CD4-positive, alpha-beta T cell treated with Interleukin-12 subunit alpha and Interleukin-12 subunit beta, for 1 hour (primary cell): ENCODE data around the gene ATF2.

Source experiments
- DNase-seq: peaks from one replicate; pipeline ENCODE4 v3.0.0-alpha.2; 2020

Gene ATF2, protein sequence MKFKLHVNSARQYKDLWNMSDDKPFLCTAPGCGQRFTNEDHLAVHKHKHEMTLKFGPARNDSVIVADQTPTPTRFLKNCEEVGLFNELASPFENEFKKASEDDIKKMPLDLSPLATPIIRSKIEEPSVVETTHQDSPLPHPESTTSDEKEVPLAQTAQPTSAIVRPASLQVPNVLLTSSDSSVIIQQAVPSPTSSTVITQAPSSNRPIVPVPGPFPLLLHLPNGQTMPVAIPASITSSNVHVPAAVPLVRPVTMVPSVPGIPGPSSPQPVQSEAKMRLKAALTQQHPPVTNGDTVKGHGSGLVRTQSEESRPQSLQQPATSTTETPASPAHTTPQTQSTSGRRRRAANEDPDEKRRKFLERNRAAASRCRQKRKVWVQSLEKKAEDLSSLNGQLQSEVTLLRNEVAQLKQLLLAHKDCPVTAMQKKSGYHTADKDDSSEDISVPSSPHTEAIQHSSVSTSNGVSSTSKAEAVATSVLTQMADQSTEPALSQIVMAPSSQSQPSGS

DNA sequence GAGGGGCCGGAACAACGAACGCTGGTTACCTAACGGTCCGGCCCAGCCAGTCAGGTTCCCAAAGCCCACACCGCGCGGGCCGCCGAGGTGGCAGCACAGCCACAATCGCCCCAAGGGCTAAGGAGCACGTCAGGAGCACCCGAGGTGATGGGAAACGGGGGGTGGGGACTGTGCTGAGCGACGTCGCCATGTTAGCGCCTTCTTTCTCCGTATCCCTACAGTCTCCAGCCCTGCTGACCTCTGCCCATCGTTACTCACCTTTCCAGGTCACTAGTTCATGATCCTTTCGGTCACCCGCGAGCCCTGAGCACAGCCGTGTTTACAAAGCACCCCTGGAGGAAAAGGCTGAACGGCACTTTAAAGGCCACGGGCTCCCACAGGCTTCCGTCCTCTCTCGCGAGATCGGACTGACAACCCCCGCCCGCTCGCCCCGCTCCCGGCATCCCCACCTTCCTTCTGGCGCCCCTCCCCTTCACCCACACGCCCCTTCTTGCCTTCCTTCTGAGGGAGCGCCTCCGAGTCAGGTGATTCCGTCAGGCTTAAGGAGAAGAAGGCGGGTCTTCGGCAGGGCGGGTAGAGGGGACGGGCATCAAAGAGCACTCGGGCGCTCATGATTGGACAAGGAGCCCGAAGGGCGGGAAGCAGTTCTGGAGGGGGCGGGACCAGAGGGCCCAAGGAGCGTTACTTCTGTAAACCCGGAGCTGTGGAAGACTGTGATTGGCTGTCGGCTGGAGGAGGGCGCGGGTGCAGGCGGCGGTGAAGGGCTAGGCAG lies at the start of gene ATF2:
Gene ATF2, minus strand, starts transcription at position 412 of the 772 bp plus-strand sequence. CDS start 31,760 bp downstream, outside the sequence.
- DNase-seq = peak; percentile 99

DNA sequence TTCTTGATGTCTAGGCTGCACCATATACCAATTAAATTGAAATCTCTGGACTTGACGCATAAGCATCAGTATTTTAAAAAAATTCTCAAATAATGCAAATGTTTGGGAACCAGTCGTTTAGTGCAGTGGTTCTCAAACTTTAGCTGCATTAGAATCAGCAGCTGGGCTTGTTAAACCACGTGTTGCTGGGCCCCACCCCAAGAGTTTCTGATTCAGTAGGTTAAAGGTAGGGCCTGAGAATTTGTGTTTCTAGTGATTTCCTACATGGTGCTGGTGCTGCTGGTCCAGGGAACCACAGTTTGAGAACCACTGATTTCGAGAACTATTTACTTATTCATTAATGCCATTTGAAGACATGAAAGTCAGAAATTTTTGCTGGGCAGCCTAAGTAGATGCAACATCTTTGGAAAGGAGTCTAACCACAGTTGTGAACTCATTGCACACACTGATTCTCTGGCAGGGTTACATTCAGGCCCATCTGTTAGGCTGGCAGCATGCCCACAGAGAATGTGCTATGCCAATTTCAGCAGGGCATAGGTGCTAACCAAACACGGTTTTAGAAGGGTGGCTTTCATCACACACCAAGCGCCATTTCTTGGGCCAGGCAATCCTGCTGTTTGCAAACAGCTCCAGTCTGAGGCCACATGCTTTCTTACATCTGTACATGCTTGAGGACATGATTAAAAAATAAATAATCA lies 39.9 kb upstream of the ATF2 start:
- peak; percentile 23 for DNase-seq

DNA sequence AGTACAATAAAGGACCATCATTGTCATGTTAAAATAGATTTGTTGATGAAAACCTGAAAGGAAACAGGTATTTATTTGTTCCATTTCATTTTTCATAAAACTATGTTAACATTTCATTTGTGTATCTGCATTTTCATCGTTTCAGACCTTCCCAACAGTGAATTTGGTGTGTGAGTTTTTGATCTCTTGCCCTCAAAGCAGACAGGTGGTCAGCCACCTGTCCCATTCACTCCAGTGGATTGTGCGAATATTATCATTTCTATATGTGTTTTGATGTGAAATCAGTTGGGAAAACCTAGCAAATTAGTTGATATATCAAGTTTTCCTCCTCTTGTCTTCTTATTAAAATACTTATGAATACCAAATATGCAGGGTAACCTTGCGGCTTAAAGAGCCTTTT lies 38.9 kb upstream of the ATF2 start:
- DNase-seq = no peak

DNA sequence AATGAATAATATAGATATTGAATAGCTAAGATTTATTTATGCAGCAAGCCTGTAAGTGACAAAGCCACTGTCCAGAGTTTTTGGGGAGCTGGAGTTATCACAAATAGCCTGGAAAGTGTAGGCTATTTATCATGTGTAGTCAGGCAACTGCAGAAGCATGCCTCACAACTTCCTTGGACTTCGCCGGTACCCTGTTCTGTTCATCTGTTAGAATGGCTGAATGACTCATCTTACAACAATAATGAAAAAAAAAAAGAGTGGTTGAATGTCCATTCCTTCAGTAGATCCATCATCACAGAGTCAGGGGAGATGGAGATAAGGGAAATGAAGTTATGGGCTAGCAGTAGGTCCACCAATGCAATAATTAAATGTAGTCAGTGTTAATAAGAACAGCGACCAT lies 37.5 kb upstream of the ATF2 start:
- no peak for DNase-seq

DNA sequence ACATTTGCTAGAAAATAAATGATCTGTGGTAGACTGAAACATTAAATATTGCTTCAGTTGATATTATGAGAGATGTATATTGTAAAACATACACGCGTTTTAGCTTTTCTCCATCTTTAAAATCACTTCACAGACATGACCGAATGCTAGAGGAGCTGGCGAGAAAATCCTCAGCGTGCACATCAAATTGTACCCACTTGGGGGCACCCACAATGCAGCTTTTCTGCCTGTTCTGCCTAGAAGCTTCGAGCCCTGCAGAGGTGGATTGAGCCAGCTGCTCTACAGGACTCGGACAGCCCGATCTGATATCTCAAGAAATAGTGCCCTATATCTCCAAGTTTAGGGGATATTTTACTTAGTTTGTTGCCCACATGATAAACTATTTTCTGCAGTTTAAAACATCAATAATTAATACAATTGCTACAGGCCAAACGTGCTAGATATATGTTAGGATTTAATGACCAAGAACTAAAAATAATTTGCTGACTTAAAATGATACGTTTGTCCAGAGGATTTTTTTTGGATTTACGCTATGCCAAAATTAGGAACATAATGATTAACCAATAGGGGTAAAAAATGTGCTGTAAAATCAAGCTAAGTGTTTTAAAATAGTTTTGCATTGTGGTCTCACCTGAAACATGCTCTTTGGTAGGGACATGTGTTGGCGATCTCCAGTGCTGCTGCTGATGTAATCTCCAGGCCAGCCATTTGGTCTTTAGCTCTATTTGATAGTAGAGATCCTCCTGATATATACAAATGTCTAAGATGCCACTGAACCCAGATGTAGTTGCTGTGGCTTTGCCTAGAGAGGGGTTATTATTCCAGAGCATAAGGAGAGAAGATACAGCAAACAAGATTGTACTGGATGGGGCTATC lies 35.9 kb upstream of the ATF2 start:
- DNase-seq = peak; percentile 48

DNA sequence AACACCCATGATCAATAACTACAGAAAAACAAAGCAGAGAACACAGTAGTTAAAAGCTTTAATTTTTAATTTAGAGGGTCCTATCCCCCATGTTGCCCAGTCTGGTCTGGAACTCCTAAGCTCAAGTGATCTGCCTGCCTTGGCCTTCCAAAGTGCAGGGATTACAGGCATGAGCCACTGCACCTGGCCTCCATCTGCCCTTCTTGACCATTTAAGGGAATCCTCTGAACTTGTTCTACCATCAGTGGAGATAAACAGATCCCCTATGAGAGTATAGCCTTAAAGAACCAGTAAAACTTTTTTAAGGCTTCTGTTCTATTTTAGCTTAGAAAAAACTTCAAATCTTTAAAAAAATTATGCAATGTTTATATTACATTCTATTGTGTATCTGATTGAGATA lies 27.0 kb upstream of the ATF2 start:
- DNase-seq = no peak

DNA sequence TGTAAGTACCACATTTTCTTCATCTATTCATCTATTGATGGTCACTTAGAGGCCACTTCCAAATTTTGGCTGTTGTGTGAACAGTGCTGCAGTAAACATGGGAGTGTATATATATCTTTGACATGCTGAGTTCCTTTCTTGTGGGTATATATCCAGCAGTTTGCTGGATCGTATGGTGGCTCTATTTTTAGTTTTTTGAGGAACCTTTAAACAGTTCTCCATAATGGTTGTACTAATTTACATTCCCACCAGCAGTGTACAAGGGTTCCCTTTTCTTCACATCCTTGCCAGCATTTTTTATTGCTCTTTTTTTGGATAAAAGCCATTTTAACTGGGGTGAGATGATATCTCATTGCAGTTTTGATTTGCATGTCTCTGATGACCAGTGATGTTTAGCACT lies 20.8 kb upstream of the ATF2 start:
- DNase-seq = no peak

DNA sequence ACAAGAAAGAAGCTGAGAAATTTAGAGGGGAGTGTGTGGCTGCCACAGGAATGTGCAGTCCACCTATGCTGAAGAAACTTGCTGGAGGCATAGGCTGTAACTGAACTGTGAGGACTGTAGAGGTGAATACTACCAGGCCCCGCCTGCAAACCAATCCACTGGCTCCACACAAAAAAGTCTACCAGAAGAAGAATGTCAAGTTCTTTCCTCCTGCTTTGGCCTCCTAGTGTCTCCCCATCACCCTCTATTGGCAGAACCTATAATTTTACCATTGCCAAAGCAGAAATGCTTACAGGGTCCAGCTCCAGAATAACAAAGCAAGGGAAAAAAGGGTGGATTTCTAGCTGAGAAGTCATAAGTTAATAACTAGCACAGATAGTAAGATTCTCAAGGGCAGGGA lies 19.4 kb upstream of the ATF2 start:
- peak; percentile 21 for DNase-seq

DNA sequence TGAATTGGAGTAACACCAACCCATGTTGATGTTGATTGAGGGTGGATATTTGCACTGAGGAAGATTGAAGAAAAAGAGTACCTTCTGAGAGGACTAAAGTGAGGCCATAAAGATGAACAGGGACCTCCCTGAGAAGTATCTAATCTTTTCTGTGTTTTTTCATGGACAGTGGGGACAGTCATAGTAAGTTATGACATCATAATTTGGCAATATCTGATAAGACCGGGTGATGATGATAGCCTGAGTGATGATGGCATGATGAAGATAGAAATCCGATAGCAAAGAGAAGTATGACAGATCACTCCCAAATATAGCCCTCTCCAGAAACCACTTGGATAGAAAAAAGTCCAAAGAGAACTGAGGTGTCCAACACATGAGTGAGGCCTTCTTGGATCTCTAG lies 15.7 kb upstream of the ATF2 start:
- no peak for DNase-seq

DNA sequence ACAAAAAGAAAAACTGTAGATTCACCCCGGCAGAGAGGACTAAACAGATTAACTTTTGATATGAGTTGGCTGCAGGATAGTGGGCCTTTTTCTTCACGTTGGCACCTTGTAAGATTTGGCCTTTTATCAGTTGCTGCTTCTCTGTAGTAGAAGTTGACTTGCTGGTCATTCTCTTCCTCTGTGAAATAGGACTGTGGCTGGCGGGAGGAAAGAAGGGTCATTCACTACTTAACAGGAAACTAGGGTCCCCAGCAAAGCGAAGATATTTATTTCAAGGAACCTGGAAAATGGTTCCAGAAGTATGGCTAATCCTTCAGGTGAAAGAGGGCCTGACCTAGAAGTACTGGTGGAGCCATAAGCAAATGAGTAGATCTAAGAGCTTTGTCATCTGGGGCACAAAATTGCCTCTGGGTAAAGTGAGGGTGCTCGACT lies 13.9 kb upstream of the ATF2 start:
- DNase-seq = no peak

DNA sequence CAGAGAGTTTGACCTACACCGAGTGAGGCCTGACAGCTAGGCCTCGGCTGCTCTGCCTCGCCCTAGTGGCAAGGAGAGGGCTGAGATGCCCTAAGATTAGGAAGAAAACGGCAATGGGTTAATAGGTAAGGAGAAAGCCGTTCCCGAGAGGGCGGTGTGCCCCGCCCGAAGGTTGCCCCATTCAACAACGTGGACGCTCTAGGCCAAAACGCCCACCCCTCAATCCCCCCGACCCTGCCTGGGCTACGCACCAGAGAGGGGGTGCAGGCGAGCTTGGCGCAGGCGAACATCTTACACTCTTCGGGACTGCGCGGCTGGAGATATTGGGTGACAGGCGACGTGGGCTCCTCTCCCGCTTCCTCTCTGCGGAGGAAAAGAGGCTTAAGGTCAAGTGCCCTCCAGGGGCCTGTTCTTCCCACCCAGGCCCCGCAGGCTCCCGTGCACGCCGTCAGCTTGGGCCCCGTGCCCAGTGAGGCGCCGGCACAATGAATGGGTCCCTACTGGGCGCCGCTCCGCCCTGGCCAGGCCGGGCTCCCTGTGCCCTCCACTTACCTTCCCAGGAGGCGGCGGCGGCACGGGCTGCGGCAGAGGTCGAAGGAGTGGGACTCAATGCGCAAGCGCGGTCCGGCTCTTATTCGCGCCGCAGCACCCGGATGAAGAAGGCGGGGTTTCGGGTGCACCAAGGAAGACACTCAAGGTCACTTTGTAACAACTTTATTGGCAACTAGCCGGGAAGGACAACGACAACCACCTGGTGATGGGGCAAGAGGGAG lies 13.3 kb upstream of the ATF2 start, which contains the start of gene ATP5MC3:
Gene ATP5MC3, minus strand, starts transcription at position 607 of the 773 bp plus-strand sequence. Its CDS starts 317 bp downstream, at position 290.
- DNase-seq = peak; percentile 95

DNA sequence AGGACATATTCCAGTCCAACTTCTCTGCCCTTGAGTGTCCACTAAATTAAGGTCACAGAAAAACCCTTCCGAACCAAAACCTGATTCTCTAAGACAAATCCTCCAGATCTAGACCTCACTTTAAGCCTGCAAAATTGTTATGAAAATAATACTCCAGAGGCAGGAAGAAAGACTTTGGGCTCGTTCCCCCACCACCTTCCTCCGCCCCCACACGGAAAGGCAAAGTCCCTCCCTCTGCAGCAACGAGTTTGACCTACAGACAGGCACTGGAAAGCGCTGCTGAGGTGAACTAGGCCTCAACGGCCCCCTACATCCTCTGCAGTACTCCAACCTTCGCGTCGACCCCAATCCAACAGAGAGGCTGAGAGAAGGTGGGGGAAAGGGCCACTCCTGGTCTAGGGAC lies 12.7 kb upstream of the ATF2 start:
- peak; percentile 43 for DNase-seq

DNA sequence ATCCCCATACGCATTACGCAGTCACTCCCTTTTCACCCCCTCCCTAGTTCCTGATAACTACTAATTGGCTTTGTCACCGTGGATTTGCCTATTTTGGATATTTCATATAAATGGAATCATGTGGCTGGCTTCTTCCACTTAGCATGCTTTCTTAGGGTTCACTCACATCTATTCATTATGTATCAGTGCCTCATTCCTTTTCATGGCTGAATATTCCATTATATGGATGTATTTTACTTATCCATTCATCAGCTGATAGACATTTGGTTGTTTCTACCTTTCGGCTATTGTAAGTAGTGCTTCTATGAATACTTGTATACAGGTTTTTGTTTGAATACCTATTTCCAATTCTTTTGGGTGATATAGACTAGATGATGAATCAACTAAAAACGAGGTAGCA lies 8.6 kb upstream of the ATF2 start:
- DNase-seq = no peak

DNA sequence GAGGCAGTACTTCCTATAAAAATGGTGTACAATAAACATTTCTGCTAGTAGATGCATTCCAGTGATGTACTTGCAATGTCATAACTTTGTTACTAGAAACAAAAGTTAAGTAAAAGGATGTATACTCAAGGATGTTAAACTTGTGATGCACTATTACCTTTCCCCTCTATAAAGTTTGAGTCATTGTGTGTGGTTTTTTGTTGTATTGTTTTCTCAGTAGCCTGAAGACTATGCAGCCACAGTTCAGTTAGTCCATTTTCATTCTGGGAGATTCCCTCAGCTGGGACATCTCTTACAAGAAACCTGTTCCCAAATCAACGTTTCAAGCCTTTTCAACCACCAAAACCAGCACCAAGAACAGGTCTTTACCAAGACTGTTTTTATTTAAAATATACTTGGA lies 7.9 kb upstream of the ATF2 start:
- no peak for DNase-seq

DNA sequence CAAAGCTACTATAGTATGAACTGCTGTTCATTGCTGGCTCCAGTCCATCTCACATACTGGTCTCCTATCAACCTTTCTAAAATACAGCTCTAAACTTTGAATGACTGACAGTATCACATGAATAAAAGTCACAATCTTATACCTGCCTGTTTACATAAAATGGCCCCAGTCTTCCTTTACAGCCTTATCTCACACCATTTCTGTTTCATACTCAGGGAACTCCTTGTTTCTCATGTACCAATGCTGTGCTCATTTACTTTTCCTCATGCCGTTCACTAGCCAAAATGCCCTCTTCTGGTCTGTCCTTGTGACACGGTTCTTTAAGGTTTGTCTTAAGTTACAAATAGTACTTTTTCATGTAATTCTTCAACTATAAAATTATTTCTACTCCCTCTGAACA lies 7.3 kb upstream of the ATF2 start:
- DNase-seq = no peak

DNA sequence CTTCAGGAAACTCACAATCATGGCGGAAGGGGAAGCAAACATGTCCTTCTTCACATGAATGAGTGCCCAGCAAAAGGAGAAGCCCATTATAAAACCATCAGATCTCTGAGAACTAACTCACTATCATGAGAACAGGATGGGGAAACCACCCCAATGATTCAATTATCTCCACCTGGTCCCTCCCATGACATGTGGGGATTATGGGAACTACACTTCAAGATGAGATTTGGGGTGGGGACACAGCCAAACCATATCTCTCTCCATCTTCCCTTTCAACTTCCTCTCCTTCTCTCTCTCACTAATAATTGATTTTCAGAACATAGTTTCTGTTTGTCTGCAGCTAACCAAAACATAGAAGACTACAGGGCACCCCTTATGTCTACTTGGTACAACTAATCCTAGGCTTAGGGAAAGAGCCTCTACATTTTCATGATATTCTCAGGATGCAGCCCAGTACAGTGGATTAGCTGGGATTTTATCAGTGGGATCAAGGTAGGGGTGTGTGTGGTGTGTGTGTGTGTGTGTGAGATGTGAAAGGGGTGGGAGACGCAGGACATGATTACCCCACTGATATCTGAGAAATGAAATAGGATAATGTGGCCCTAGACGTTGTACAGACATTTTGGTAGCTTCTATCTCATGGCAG lies 2.8 kb upstream of the ATF2 start:
- DNase-seq = no peak

DNA sequence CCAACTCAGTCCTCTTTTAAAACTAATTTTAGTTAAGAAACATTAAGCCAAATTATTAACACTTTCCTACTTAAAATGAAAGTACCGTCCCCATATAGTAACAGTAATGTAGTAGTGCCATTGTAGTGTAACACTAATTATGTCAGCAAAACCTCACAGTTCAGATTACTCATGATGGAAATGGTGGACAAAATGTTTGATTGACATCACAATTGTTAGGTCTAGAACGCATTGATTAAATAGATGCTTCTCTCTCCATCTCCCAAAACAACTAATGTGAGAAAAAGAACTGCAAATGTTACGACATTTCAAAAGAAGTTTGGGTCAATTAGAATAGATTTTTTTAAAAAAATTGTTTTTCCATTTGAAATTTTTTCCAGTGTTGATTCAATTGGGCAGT lies 1.2 kb upstream of the ATF2 start:
- no peak for DNase-seq

DNA sequence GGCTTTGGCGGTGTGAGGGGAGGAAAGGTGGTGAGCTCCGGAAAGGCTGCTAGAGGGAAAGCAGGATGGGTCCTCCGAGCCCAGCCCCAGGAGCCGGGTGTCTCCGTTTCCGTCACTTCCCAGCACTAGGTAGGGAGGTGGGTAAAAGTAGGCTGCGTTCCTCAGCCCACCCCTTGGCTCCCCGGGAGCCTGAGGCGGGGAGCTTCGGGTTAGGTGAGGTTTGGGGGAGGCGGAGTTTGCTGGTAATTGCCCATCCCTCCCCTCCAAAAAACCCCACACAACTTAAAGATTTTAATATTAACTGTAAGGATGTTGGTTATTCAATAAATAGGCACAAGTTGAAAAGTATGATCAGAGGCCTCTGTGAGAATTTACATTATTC lies 552 bp upstream of the ATF2 start:
- no peak for DNase-seq

DNA sequence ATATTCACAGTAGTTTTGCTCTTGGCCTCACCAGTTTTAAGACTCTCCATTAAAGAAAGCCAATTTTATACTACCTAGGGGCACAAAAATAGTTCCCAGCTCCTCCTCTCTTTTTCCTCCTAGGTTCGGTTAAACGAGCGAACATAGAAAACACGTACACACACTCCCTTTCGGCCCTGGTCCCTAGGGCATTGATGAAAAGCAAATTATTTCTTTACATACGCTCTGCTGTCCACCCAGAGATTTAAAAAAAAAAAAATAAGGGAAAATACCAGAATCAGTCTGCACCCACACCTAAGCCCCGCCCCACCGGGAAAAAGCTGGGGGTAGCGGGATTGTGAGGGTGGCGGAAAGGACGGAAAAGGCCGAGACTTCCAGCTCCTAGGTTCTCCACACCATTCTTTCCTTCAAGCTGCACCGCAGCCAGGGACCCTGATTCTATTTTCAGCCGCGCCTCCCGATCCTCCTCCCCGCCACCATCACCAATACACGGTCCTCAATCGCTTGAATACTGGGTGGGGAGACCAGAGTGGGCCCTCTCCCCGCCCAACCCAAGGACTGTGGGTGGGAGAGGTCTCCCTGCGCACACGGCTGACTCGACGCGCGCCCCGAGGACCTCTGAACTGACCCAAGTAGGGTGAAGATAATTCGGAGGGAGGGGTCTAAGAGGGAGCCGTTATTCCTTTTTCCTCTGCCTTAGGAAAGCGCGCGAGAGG lies 769 bp downstream of the ATF2 start:
- DNase-seq = no peak

DNA sequence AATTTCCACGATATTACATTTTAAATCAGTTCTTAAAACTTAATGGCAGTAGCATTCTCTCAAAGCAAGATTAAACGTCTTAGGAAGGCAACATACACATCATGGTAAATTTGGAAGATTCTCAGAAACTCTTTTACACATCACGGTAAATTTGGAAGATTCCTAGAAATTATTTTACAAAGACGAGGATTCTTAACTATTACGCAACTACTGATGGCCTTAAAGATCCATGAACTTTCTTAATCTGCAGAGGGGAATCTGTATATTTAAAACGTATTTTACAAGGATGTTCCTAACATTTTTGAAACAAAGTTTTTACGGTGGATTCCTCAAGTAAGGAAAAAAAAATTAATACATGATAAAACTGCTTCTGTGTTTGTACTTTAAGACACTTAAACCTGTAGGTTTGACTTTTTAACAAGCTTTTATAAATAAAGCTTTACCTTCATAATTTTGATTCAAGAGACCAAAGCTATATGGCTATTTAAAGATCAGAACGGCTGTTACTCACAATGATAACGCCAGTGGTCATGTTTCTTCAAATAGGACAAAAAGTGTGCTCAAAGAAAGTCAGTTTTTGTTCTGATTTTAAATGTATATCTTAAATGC lies 1.7 kb downstream of the ATF2 start:
- DNase-seq = no peak
